Activated B cell treated with CpG ODN at 0.5 μM for 24 hours (primary cell): ENCODE results near the gene MID1IP1. TPM values are rescaled to one million over a fixed set of nuclear protein-coding genes. Genes with fewer than 3 reads are reported as not detected.

ENCODE experiments used
- ATAC-seq: fragments of 200-7000 bp; cut with Tn5 transposase; one replicate; pipeline ENCODE4 v1.10.0; 2021; ENCODE audit warnings: low read depth, mild to moderate bottlenecking, moderate library complexity
- CTCF ChIA-PET: fragments of 350-600 bp; sonication (Branson Sonifier 250); formaldehyde crosslinking; loops from one replicate; lab custom pipeline; 2021; ENCODE audit warnings: antibody characterized with exemption; lab: Charles Lee
- POLR2A ChIA-PET: fragments of 350-600 bp; sonication (Branson Sonifier 250); formaldehyde crosslinking; loops from one replicate; lab custom pipeline; 2021; ENCODE audit warnings: antibody characterized with exemption; lab: Charles Lee
- DNase-seq: peaks from one replicate; pipeline ENCODE4 v3.0.0; 2022
- H3K27ac Mint-ChIP-seq: one replicate; pipeline ENCODE4 v1.8.0; 2020; ENCODE audit warnings: mixed read lengths
- H3K27me3 Mint-ChIP-seq: one replicate; pipeline ENCODE4 v1.8.0; 2021; ENCODE audit warnings: mixed read lengths
- H3K36me3 Mint-ChIP-seq: one replicate; pipeline ENCODE4 v1.8.0; 2021; ENCODE audit warnings: low read depth, mixed read lengths
- H3K4me1 Mint-ChIP-seq: one replicate; pipeline ENCODE4 v1.8.0; 2021; ENCODE audit warnings: mixed read lengths
- H3K4me3 Mint-ChIP-seq: one replicate; pipeline ENCODE4 v1.8.0; 2020; ENCODE audit warnings: mild to moderate bottlenecking, mixed read lengths
- H3K9me3 Mint-ChIP-seq: one replicate; pipeline ENCODE4 v1.8.0; 2020; ENCODE audit warnings: mixed read lengths
- CTCF ChIP-seq: fragments of 200-600 bp; IDR thresholded peaks from one replicate; pipeline ENCODE4 v1.8.0; 2022; ENCODE audit warnings: antibody characterized with exemption, mild to moderate bottlenecking
- intact Hi-C: fragments of 100-400 bp; cut with micrococcal nuclease; formaldehyde crosslinking; loops from one replicate; pipeline ENCODE4 v1.15.1; 2024
- total RNA-seq: library from RNA; stranded (reverse); gene quantifications from 2 replicates; pipeline ENCODE4 v1.2.3, GENCODE V29; 2022

MID1IP1 gene
- total RNA-seq, 1 donor from 2014 or later, result 29.7 TPM

GRCh38 chrX:38839944-38840343 lies 38.7 kb downstream of the MID1IP1 start:
- Mint-ChIP-seq H3K4me3 (no peak overlapping the region), H3K27me3 (no peaks in the 10 kb centered on the region), H3K4me1 (no peaks in the 10 kb centered on the region), H3K36me3 (no peaks in the 10 kb centered on the region), H3K9me3 (no peaks in the 10 kb centered on the region), H3K27ac (no peak overlapping the region)
- POLR2A ChIA-PET, result no interaction called here
- CTCF ChIA-PET, result no interaction called here
- intact Hi-C loops, result no loop called here
- ATAC-seq (no peak), DNase-seq (no peak)
- no peak for TF ChIP-seq CTCF

GRCh38 chrX:38841750-38842149 lies 40.5 kb downstream of the MID1IP1 start:
- H3K4me3 Mint-ChIP-seq, result no peak overlapping the region
- intact Hi-C loops, result no loop called here
- DNase-seq (no peak), ATAC-seq (no peak)
- ChIA-PET POLR2A (interaction anchor here (0.5 kb wide), 1 partner anchor 241 kb away, joined by 4 read pairs; no protein-coding TSS in a partner anchor), CTCF (no interaction called here)
- no peaks in the 10 kb centered on the region for H3K9me3 Mint-ChIP-seq
- no peak for TF ChIP-seq CTCF
- no peaks in the 10 kb centered on the region for H3K36me3 Mint-ChIP-seq
- H3K27me3 Mint-ChIP-seq, result no peaks in the 10 kb centered on the region
- H3K27ac Mint-ChIP-seq, result no peak overlapping the region
- H3K4me1 Mint-ChIP-seq, result peaks cover 5% of the 10 kb centered on the region

- POLR2A ChIA-PET, result no interaction called here
- no peak for DNase-seq
- intact Hi-C loops, result no loop called here
- Mint-ChIP-seq H3K36me3 (no peaks in the 10 kb centered on the region), H3K27ac (no peak overlapping the region), H3K4me3 (no peak overlapping the region), H3K4me1 (peaks cover 5% of the 10 kb centered on the region), H3K27me3 (no peaks in the 10 kb centered on the region), H3K9me3 (no peaks in the 10 kb centered on the region)
- CTCF ChIA-PET, result no interaction called here
- no peak for ATAC-seq
- no peak for TF ChIP-seq CTCF
Measured at GRCh38 chrX:38845426-38845825, 44.2 kb downstream of the MID1IP1 start.

GRCh38 chrX:38847206-38847902 lies 46.1 kb downstream of the MID1IP1 start:
- POLR2A ChIA-PET, result interaction anchor here (0.6 kb wide), 1 partner anchor 31 kb away, joined by 3 read pairs; no protein-coding TSS in a partner anchor
- CTCF ChIA-PET, result no interaction called here
- intact Hi-C loops, result no loop called here
- DNase-seq (no peak), ATAC-seq (no peak)
- TF ChIP-seq CTCF, result no peak
- H3K4me3 Mint-ChIP-seq, result no peak overlapping the region
- no peak overlapping the region for H3K27ac Mint-ChIP-seq
- no peaks in the 10 kb centered on the region for H3K36me3 Mint-ChIP-seq
- H3K9me3 Mint-ChIP-seq, result no peaks in the 10 kb centered on the region
- H3K4me1 Mint-ChIP-seq, result peaks cover 5% of the 10 kb centered on the region
- no peaks in the 10 kb centered on the region for H3K27me3 Mint-ChIP-seq

- TF ChIP-seq CTCF, result no peak
- Mint-ChIP-seq H3K27me3 (no peaks in the 10 kb centered on the region), H3K36me3 (no peaks in the 10 kb centered on the region), H3K27ac (no peak overlapping the region), H3K9me3 (no peaks in the 10 kb centered on the region), H3K4me3 (no peak overlapping the region), H3K4me1 (peaks cover 5% of the 10 kb centered on the region)
- no peak for ATAC-seq
- intact Hi-C loops, result no loop called here
- CTCF ChIA-PET, result no interaction called here
- no peak for DNase-seq
- POLR2A ChIA-PET, result interaction anchor here (0.6 kb wide), 1 partner anchor 31 kb away, joined by 3 read pairs; no protein-coding TSS in a partner anchor
Measured at GRCh38 chrX:38847903-38848230, 46.6 kb downstream of the MID1IP1 start.
